Gastroesophageal sphincter (tissue), 4 donors: ENCODE data around the gene RPRML. TPM values are rescaled to one million over a fixed set of nuclear protein-coding genes. Genes with fewer than 3 reads are reported as not detected.
"Not testable (repeated sequence)": the region's sequence is repeated elsewhere in the genome, so short reads cannot be mapped to it uniquely, and the experiment has no call there.

Source experiments
- ATAC-seq: fragments of 150-250 bp; one replicate; pipeline ENCODE4 v1.9.1; 2016; ENCODE audit warnings: mild to moderate bottlenecking, moderate library complexity
- H3K27ac ChIP-seq, 4 donors: fragments of 200-600 bp; sonication (generic) in 3 of 4; 1 replicate in 3 of 4; 2 replicates in 1 of 4; pipeline ENCODE4 v1.5.1; 2016 to 2019
- H3K27me3 ChIP-seq: fragments of 200-600 bp; sonication (generic); one replicate; pipeline ENCODE4 v1.5.1; 2019
- H3K36me3 ChIP-seq, 2 donors: fragments of 200-600 bp; sonication (generic); one replicate each; pipeline ENCODE4 v1.5.1; 2019; ENCODE audit warnings: control low read depth in 1 of 2
- H3K4me1 ChIP-seq, 3 donors: fragments of 200-600 bp; sonication (generic); 1 replicate in 2 of 3; 2 replicates in 1 of 3; pipeline ENCODE4 v1.5.1; 2016 to 2019; ENCODE audit warnings: control low read depth in 2 of 3
- H3K4me3 ChIP-seq, 2 donors: fragments of 200-600 bp; sonication (generic); one replicate each; pipeline ENCODE4 v1.5.1; 2019; ENCODE audit warnings: mild to moderate bottlenecking in 1 of 2, moderate library complexity in 1 of 2
- H3K9me3 ChIP-seq, 3 donors: fragments of 200-600 bp; sonication (generic); one replicate each; pipeline ENCODE4 v1.5.1; 2017 to 2019; ENCODE audit warnings: control low read depth in 2 of 3
- EP300 ChIP-seq: sonication (generic); formaldehyde crosslinking; IDR thresholded peaks from one replicate; pipeline ENCODE4 v1.6.1; 2017; ENCODE audit warnings: antibody characterized with exemption, mild to moderate bottlenecking
- POLR2A ChIP-seq, 2 donors: fragments of 450-650 bp; IDR thresholded peaks; one replicate each; pipeline ENCODE4 v1.6.1; 2017; ENCODE audit warnings: antibody characterized with exemption in 2 of 2, mild to moderate bottlenecking in 2 of 2, moderate library complexity in 1 of 2
- POLR2AphosphoS5 ChIP-seq: sonication (generic); formaldehyde crosslinking; IDR thresholded peaks from one replicate; pipeline ENCODE4 v1.6.1; 2017; ENCODE audit warnings: antibody characterized with exemption
- WGBS, 2 donors: methylation state at CpG; one replicate each; pipeline ENCODE4 v1.1.5; 2018; ENCODE audit warnings: low coverage in 1 of 2; 5-methylcytosine and 5-hydroxymethylcytosine counted together
- total RNA-seq, 4 donors: library from RNA; depleted of rRNA; stranded (reverse); fragments of >200 nt; gene quantifications; one replicate each; pipeline ENCODE4 v1.1.0, GENCODE V29; 2016
- TF ChIP-seq, protein P1 (sequence below), 4 experiments: fragments of 200-600 bp in 2 of 4; fragments of 450-650 bp in 2 of 4; sonication (generic) in 1 of 4; IDR thresholded peaks; one replicate each; pipeline ENCODE4 v1.5.1; 2017 to 2019; ENCODE audit warnings: antibody characterized with exemption in 4 of 4, mild to moderate bottlenecking in 2 of 4, moderate library complexity in 2 of 4

RPRML gene
- total RNA-seq, 4 donors from 2014 or later: 1.1 to 1.8 TPM; not detected in 2

GRCh38 chr17:46963571-46963970 is 15.5 kb downstream of the RPRML start:
- no peak for ATAC-seq
- Histone ChIP-seq H3K27ac (no peak overlapping the region), H3K9me3 (no peaks in the 10 kb centered on the region), H3K4me3 (no peak overlapping the region), H3K27me3 (peaks cover 2% of the 10 kb centered on the region), H3K4me1 (no peaks in the 10 kb centered on the region), H3K36me3 (peaks cover 0 to 24% of the 10 kb centered on the region in 2 donors)
- TF ChIP-seq POLR2AphosphoS5 (no peak), POLR2A (IDR thresholded peaks at IDR 0.05) (no peak), EP300 (no peak)
- TF ChIP-seq, protein P1, sequence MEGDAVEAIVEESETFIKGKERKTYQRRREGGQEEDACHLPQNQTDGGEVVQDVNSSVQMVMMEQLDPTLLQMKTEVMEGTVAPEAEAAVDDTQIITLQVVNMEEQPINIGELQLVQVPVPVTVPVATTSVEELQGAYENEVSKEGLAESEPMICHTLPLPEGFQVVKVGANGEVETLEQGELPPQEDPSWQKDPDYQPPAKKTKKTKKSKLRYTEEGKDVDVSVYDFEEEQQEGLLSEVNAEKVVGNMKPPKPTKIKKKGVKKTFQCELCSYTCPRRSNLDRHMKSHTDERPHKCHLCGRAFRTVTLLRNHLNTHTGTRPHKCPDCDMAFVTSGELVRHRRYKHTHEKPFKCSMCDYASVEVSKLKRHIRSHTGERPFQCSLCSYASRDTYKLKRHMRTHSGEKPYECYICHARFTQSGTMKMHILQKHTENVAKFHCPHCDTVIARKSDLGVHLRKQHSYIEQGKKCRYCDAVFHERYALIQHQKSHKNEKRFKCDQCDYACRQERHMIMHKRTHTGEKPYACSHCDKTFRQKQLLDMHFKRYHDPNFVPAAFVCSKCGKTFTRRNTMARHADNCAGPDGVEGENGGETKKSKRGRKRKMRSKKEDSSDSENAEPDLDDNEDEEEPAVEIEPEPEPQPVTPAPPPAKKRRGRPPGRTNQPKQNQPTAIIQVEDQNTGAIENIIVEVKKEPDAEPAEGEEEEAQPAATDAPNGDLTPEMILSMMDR (IDR thresholded peaks at IDR 0.05): no peak
- 67 to 94% methylated on average over 2 of the region's 2 CpGs for WGBS, 2 donors

GRCh38 chr17:46962374-46962790 is 16.7 kb downstream of the RPRML start:
- WGBS, 2 donors: 0% methylated on average over 1 of the region's 1 CpG
- ATAC-seq: no peak
- no peaks in the 10 kb centered on the region for H3K4me1 ChIP-seq

GRCh38 chr17:46960152-46960551 is 18.9 kb downstream of the RPRML start:
- H3K4me1 ChIP-seq: no peaks in the 10 kb centered on the region
- no peak for ATAC-seq
- H3K4me3 ChIP-seq: no peak overlapping the region
- 47 to 50% methylated on average over 2 of the region's 2 CpGs for WGBS, 2 donors
- H3K9me3 ChIP-seq: no peaks in the 10 kb centered on the region
- no peak overlapping the region for H3K27ac ChIP-seq
- peaks cover 28% of the 10 kb centered on the region for H3K27me3 ChIP-seq
- H3K36me3 ChIP-seq: peaks cover 0 to 16% of the 10 kb centered on the region in 2 donors
- TF ChIP-seq, protein P1 (IDR thresholded peaks at IDR 0.05): no peak
- no peak for TF ChIP-seq POLR2AphosphoS5
- no peak for TF ChIP-seq EP300
- no peak for TF ChIP-seq POLR2A (IDR thresholded peaks at IDR 0.05)

More at GRCh38 chr17:46962374-46962790, 16.7 kb downstream of the RPRML start:
- Histone ChIP-seq H3K27ac (no peak overlapping the region), H3K36me3 (peaks cover 0 to 18% of the 10 kb centered on the region in 2 donors), H3K4me3 (no peak overlapping the region), H3K27me3 (peaks cover 11% of the 10 kb centered on the region), H3K9me3 (no peaks in the 10 kb centered on the region)
- TF ChIP-seq EP300 (no peak), POLR2A (IDR thresholded peaks at IDR 0.05) (no peak), POLR2AphosphoS5 (no peak)
- TF ChIP-seq, protein P1 (IDR thresholded peaks at IDR 0.05): no peak

DNA sequence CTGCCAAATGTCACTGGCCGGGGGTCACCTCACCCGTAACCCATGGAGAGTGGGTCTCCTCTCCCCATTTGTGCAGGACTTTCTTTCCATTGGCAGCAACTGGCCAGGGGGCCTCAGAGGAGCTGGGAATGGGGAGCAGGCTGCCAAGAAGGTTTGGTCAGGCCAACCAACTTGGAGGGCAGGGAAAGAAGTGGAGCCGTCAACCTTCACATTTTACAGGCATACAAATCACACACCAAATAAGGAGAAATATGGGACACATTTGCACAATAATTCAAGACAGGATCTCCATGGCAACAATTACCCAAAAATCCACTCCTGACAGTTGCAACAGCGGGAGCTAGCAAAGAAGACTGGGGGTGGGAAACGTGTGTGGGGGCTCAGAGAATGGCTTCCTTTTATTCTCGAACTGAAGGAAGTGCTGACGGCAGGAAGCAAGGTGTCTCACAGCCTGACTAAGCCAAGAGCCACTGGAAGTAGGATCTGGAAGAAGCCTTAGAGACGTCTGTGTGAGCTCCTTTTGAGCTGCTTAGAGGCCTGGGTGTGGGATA is 20.9 kb downstream of the RPRML start:
- WGBS, 2 donors: 45 to 57% methylated on average over 2 of the region's 8 CpGs
- Histone ChIP-seq H3K9me3 (no peaks in the 10 kb centered on the region), H3K27ac (no peak overlapping the region), H3K36me3 (peaks cover 0 to 16% of the 10 kb centered on the region in 2 donors), H3K4me3 (no peak overlapping the region), H3K4me1 (no peaks in the 10 kb centered on the region), H3K27me3 (peaks cover 28% of the 10 kb centered on the region)
- TF ChIP-seq, protein P1 (IDR thresholded peaks at IDR 0.05): no peak
- TF ChIP-seq POLR2AphosphoS5 (no peak), POLR2A (IDR thresholded peaks at IDR 0.05) (no peak), EP300 (no peak)
- ATAC-seq: no peak

- not testable (repeated sequence) for ATAC-seq, H3K9me3 ChIP-seq, H3K4me1 ChIP-seq, H3K27ac ChIP-seq, H3K4me3 ChIP-seq
- peaks cover 26% of the 10 kb centered on the region for H3K27me3 ChIP-seq
- peaks cover 0 to 33% of the 10 kb centered on the region in 2 donors for H3K36me3 ChIP-seq
- 100% methylated on average over 1 of the region's 4 CpGs; no CpG with 5 or more reads in 1 of the 2 donors for WGBS, 2 donors
Measured at GRCh38 chr17:46953191-46953590, 25.9 kb downstream of the RPRML start.
